Panc1 (cell line): ENCODE measurements around the gene CNOT1. TPM values are rescaled to one million over a fixed set of nuclear protein-coding genes. Genes with fewer than 3 reads are reported as not detected.

Source experiments
- ATAC-seq: fragments of 200-7000 bp; cut with Tn5 transposase; 2 replicates; pipeline ENCODE4 v1.9.1; 2020; ENCODE audit warnings: mild to moderate bottlenecking, moderate library complexity
- BruUV-seq: library from RNA; stranded (reverse); fragments of 400-500 nt; replicated peaks from 2 replicates; lab custom pipeline; 2021; lab: Mats Ljungman, UMichigan
- CTCF ChIA-PET: fragments of 300-600 bp; sonication (Branson Sonifier 250); formaldehyde crosslinking; loops from one replicate; lab custom pipeline; 2022; ENCODE audit warnings: antibody characterized with exemption; lab: Charles Lee
- POLR2A ChIA-PET: fragments of 300-600 bp; sonication (Branson Sonifier 250); formaldehyde crosslinking; loops from one replicate; lab custom pipeline; 2022; ENCODE audit warnings: antibody characterized with exemption; lab: Charles Lee
- DNase-seq: peaks from one replicate; pipeline ENCODE4 v3.0.0-alpha.2; 2010; ENCODE audit warnings: low read depth, low spot score
- H3K27ac ChIP-seq: 2 replicates; pipeline ENCODE4 v1.5.1; 2011; ENCODE audit warnings: mild to moderate bottlenecking, low read length, inconsistent platforms
- H3K27me3 ChIP-seq: fragments of 200-500 bp; sonication (Bioruptor generic); 2 replicates; pipeline ENCODE4 v1.6.0; 2014; ENCODE audit warnings: low read length, inconsistent platforms; ENCODE audit not compliant: control insufficient read depth, insufficient read depth
- H3K36me3 ChIP-seq: fragments of 200-500 bp; sonication (Bioruptor generic); 2 replicates; pipeline ENCODE4 v1.5.1; 2014; ENCODE audit warnings: inconsistent platforms, mild to moderate bottlenecking, low read length, moderate library complexity; ENCODE audit not compliant: control insufficient read depth, insufficient read depth
- H3K4me1 ChIP-seq: 2 replicates; pipeline ENCODE4 v1.5.1; 2011; ENCODE audit warnings: inconsistent platforms, mild to moderate bottlenecking, low read length, moderate library complexity; ENCODE audit not compliant: control insufficient read depth, insufficient read depth
- H3K4me3 ChIP-seq, 2 experiments: 2 replicates each; pipeline ENCODE4 v1.5.1; 2011 to 2012; ENCODE audit warnings: low read depth in 2 of 2, low read length in 2 of 2, mild to moderate bottlenecking in 2 of 2, inconsistent platforms in 1 of 2, moderate library complexity in 1 of 2
- H3K9me3 ChIP-seq: fragments of 200-500 bp; sonication (Bioruptor generic); 2 replicates; pipeline ENCODE4 v1.5.1; 2014; ENCODE audit warnings: low read depth, mild to moderate bottlenecking, inconsistent platforms, low read length, moderate library complexity; ENCODE audit not compliant: control insufficient read depth, insufficient read depth
- CTCF ChIP-seq: fragments of 450-650 bp; IDR thresholded peaks from 2 replicates; pipeline ENCODE4 v1.5.1; 2017; ENCODE audit warnings: mild to moderate bottlenecking
- POLR2AphosphoS5 ChIP-seq: IDR thresholded peaks from 2 replicates; pipeline ENCODE4 v1.6.1; 2012; ENCODE audit warnings: mild to moderate bottlenecking, low read depth, low read length, moderate library complexity
- SIN3A ChIP-seq: IDR thresholded peaks from 2 replicates; pipeline ENCODE4 v1.6.1; 2012; ENCODE audit warnings: low read depth, mild to moderate bottlenecking, low read length, moderate library complexity, borderline replicate concordance; ENCODE audit not compliant: insufficient read depth
- TCF7L2 ChIP-seq: IDR thresholded peaks from 2 replicates; pipeline ENCODE4 v1.6.1; 2011; ENCODE audit warnings: mild to moderate bottlenecking, low read depth, low read length, inconsistent platforms
- in situ Hi-C: cut with HindIII; loops from 2 replicates; pipeline ENCODE4 v1.10.0; 2016; ENCODE audit warnings: low sequenced_read_pairs, low pct_unique_long_range_greater_than_20kb
- intact Hi-C: fragments of 100-400 bp; cut with micrococcal nuclease; formaldehyde crosslinking; loops from one replicate; pipeline ENCODE4 v1.10.0; 2022; ENCODE audit not compliant: unreplicated experiment
- total RNA-seq: library from RNA; stranded (reverse); gene quantifications from one replicate; pipeline ENCODE4 v1.2.1, GENCODE V29; 2021; ENCODE audit not compliant: unreplicated experiment
- TF ChIP-seq, protein P1 (sequence below), 2 experiments: IDR thresholded peaks; 2 replicates each; pipeline ENCODE4 v1.6.1; 2011 to 2012; ENCODE audit warnings: low read depth in 2 of 2, control low read depth in 1 of 2, low read length in 1 of 2, mild to moderate bottlenecking in 1 of 2, moderate library complexity in 1 of 2; ENCODE audit not compliant: insufficient read depth in 1 of 2

CNOT1 gene
- total RNA-seq, 1 experiment from 2014 or later = 170 TPM

DNA sequence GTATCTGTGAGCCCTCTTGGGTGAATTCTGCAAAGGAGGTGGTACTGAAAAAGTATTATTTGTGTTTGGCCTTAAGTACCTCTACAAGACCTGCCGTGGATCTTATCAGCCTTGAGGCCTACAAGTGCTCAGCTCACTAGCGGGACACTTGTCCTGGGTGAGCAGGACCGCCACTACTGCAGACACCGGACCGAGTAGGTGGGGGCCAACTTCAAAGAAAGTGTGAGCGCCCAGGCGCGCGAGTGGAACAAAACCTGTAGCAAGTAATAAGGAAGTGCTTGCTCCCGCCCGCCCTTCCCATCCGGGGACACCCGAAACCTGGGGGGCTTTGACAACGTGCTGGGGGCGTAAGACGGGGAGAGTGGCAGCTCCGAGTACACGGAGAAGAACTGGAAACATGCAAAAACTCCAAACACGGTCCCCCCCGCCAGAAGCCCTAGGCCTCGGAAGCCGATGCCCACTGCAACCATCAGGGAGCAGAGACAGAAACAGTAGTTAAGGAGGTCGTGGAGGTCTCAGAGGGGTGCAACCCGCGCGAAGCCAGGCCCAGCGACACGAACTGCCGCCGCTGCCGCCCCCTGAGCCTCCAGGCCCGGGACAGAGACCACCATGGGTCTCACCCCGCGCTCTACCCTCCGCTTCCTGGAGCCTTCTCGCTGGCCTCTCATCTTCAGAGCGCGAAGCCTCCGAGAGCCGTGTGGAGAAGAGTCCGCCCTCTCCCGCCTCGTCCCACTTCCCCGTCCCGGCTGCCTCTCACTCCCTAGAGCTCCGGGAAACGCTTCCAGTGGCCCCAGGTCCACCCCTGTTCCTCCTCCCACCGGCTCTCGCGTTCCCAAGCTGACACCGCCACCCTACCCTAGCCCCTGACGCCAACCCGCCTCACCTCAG is 537 bp downstream of the CNOT1 start:
- intact Hi-C loops (no loop called here), in situ Hi-C loops (no loop called here)
- Histone ChIP-seq H3K27me3 (no peaks in the 10 kb centered on the region), H3K9me3 (no peaks in the 10 kb centered on the region), H3K4me1 (0 out of 2 replicates have a peak, but pooled peaks cover 2% of the 10 kb centered on the region), H3K36me3 (no peaks in the 10 kb centered on the region; the same call in 1 of the 2 replicates), H3K27ac (peak overlapping the region; percentile 91), H3K4me3 (peak overlapping the region; percentile 83 to 91)
- no TSS peak for BruUV-seq
- CTCF ChIA-PET = no interaction called here
- DNase-seq = no peak
- TF ChIP-seq TCF7L2 (peak; percentile 38; the same call in 1 of the 2 replicates), SIN3A (peak; percentile 37; the same call in 1 of the 2 replicates), CTCF (no peak)
- POLR2A ChIA-PET = interaction anchor here (0.7 kb wide), 2 partner anchors 33 to 1037 kb away, joined by 5 to 6 read pairs; no protein-coding TSS in a partner anchor
- ATAC-seq = peak; percentile 36

DNA sequence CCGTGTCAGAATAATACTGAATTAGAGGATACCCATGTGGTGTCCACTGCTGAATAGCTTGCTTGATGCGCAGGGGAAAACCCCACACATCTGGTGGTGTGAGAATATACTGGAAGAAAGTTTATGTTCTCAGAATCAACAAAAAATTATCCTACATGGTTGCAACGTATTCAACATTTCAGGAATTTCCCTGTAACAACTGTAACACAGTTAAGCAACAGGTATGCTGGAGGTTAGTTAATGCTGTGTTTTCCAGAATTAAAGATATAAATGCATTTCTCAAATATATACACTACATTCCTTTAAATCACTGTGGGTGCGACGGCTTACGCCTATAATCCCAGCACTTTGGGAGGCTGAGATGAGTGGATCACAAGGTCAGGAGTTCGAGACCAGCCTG is 5.4 kb downstream of the CNOT1 start:
- Histone ChIP-seq H3K4me3 (no peak overlapping the region), H3K27me3 (no peaks in the 10 kb centered on the region), H3K27ac (no peak overlapping the region), H3K9me3 (no peaks in the 10 kb centered on the region), H3K4me1 (0 out of 2 replicates have a peak, but pooled peaks cover 2% of the 10 kb centered on the region), H3K36me3 (no peaks in the 10 kb centered on the region; the same call in 1 of the 2 replicates)
- no peak for ATAC-seq
- TF ChIP-seq SIN3A (no peak), TCF7L2 (no peak), CTCF (no peak), POLR2AphosphoS5 (no peak)
- TF ChIP-seq, protein P1, sequence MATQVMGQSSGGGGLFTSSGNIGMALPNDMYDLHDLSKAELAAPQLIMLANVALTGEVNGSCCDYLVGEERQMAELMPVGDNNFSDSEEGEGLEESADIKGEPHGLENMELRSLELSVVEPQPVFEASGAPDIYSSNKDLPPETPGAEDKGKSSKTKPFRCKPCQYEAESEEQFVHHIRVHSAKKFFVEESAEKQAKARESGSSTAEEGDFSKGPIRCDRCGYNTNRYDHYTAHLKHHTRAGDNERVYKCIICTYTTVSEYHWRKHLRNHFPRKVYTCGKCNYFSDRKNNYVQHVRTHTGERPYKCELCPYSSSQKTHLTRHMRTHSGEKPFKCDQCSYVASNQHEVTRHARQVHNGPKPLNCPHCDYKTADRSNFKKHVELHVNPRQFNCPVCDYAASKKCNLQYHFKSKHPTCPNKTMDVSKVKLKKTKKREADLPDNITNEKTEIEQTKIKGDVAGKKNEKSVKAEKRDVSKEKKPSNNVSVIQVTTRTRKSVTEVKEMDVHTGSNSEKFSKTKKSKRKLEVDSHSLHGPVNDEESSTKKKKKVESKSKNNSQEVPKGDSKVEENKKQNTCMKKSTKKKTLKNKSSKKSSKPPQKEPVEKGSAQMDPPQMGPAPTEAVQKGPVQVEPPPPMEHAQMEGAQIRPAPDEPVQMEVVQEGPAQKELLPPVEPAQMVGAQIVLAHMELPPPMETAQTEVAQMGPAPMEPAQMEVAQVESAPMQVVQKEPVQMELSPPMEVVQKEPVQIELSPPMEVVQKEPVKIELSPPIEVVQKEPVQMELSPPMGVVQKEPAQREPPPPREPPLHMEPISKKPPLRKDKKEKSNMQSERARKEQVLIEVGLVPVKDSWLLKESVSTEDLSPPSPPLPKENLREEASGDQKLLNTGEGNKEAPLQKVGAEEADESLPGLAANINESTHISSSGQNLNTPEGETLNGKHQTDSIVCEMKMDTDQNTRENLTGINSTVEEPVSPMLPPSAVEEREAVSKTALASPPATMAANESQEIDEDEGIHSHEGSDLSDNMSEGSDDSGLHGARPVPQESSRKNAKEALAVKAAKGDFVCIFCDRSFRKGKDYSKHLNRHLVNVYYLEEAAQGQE (IDR thresholded peaks at IDR 0.05; ENCODE audit: insufficient read depth in 1 of 2, low read depth in 2 of 2, low read length in 1 of 2) = no peak
- ChIA-PET CTCF (no interaction called here), POLR2A (no interaction called here)
- DNase-seq = no peak
- TSS peak; percentile 5 for BruUV-seq
- intact Hi-C loops = no loop called here
- in situ Hi-C loops = no loop called here
